Sigmoid colon (tissue), 7 donors: Measurements from ENCODE around the gene LARGE1. TPM values are rescaled to one million over a fixed set of nuclear protein-coding genes. Genes with fewer than 3 reads are reported as not detected.

ENCODE experiments used
- DNase-seq: peaks from one replicate; pipeline ENCODE4 v3.0.0-alpha.2; 2019
- H3K27ac ChIP-seq, 4 donors: fragments of 200-600 bp; sonication (generic); one replicate each; pipeline ENCODE4 v1.5.1; 2016 to 2019; ENCODE audit warnings: mild to moderate bottlenecking in 1 of 4
- H3K27me3 ChIP-seq, 3 donors: fragments of 200-600 bp; sonication (generic); one replicate each; pipeline ENCODE4 v1.5.1; 2019; ENCODE audit warnings: mild to moderate bottlenecking in 1 of 3
- H3K36me3 ChIP-seq, 4 donors: fragments of 200-600 bp; sonication (generic); one replicate each; pipeline ENCODE4 v1.5.1; 2016 to 2019
- H3K4me1 ChIP-seq, 4 donors: fragments of 200-600 bp; sonication (generic); one replicate each; pipeline ENCODE4 v1.5.1; 2017 to 2019
- H3K4me3 ChIP-seq, 4 donors: fragments of 200-600 bp; sonication (generic); one replicate each; pipeline ENCODE4 v1.5.1; 2017 to 2019; ENCODE audit warnings: mild to moderate bottlenecking in 2 of 4, moderate library complexity in 1 of 4
- H3K9me3 ChIP-seq, 4 donors: fragments of 200-600 bp in 3 of 4; sonication (generic) in 3 of 4; one replicate each; pipeline versions ENCODE4 v1.5.1 to v1.6.1; 2013 to 2019
- CTCF ChIP-seq, 4 experiments: fragments of 450-650 bp in 3 of 4; fragments of 200-600 bp in 1 of 4; IDR thresholded peaks; one replicate each; pipeline ENCODE4 v1.5.1; 2016 to 2019; ENCODE audit warnings: antibody characterized with exemption in 4 of 4, mild to moderate bottlenecking in 3 of 4, moderate library complexity in 2 of 4
- EP300 ChIP-seq, 4 donors: sonication (generic); formaldehyde crosslinking; IDR thresholded peaks; one replicate each; pipeline ENCODE4 v1.6.1; 2017; ENCODE audit warnings: antibody characterized with exemption in 4 of 4
- POLR2A ChIP-seq, 2 donors: fragments of 450-650 bp; IDR thresholded peaks; one replicate each; pipeline ENCODE4 v1.6.1; 2016; ENCODE audit warnings: antibody characterized with exemption in 2 of 2, mild to moderate bottlenecking in 2 of 2, moderate library complexity in 2 of 2
- POLR2AphosphoS5 ChIP-seq, 4 donors: sonication (generic); formaldehyde crosslinking; IDR thresholded peaks; one replicate each; pipeline ENCODE4 v1.6.1; 2017; ENCODE audit warnings: antibody characterized with exemption in 4 of 4
- WGBS, 2 donors: extraction: QIAGEN DNeasy Blood & Tissue Kit; methylation state at CpG; one replicate each; pipeline ENCODE4 v1.1.7; 2013; 5-methylcytosine and 5-hydroxymethylcytosine counted together
- intact Hi-C: fragments of 100-400 bp; cut with DNase I; formaldehyde crosslinking; loops from one replicate; pipeline ENCODE4 v1.15.1; 2023
- polyA plus RNA-seq, 3 donors: library from polyadenylated mRNA; stranded (reverse); fragments of 200-250 nt; gene quantifications; one replicate each; pipeline ENCODE4 v1.2.3, GENCODE V29; 2013
- total RNA-seq, 4 donors: library from RNA; depleted of rRNA; stranded (reverse); fragments of >200 nt; gene quantifications; one replicate each; pipeline ENCODE4 v1.1.0, GENCODE V29; 2016
- donor health status: healthy with polysubstance abuse.
- donor health status: Bipolar disorder and iron deficiency.
- donor health status: healthy.

Gene LARGE1
- total and polyA plus RNA-seq, 7 donors: 5.8 to 74.4 (median 38.0) TPM

GRCh38 chr22:33385611-33386010 is 534.7 kb downstream of the LARGE1 start:
- 96 to 97% methylated on average over 2 of the region's 2 CpGs for WGBS, 2 donors
- no peak for DNase-seq

GRCh38 chr22:33382436-33382835 is 537.8 kb downstream of the LARGE1 start:
- peaks cover 0 to 2% (median 0%) of the 10 kb centered on the region in 4 donors for H3K9me3 ChIP-seq
- 88 to 90% methylated on average over 8 of the region's 8 CpGs for WGBS, 2 donors
- intact Hi-C loops: no loop called here
- H3K27ac ChIP-seq: no peak overlapping the region
- TF ChIP-seq CTCF (IDR thresholded peaks at IDR 0.05): no peak
- TF ChIP-seq EP300 (IDR thresholded peaks at IDR 0.05): no peak
- TF ChIP-seq POLR2AphosphoS5 (IDR thresholded peaks at IDR 0.05): no peak
- no peak for TF ChIP-seq POLR2A (IDR thresholded peaks at IDR 0.05)
- no peak for DNase-seq
- no peak overlapping the region for H3K4me3 ChIP-seq
- no peaks in the 10 kb centered on the region for H3K4me1 ChIP-seq
- peaks cover 0 to 51% (median 14%) of the 10 kb centered on the region in 4 donors for H3K36me3 ChIP-seq
- H3K27me3 ChIP-seq: no peaks in the 10 kb centered on the region

More at GRCh38 chr22:33385611-33386010, 534.7 kb downstream of the LARGE1 start:
- intact Hi-C loops: no loop called here
- no peak for TF ChIP-seq POLR2A (IDR thresholded peaks at IDR 0.05)
- TF ChIP-seq CTCF (IDR thresholded peaks at IDR 0.05): no peak
- TF ChIP-seq EP300 (IDR thresholded peaks at IDR 0.05): no peak
- no peak for TF ChIP-seq POLR2AphosphoS5 (IDR thresholded peaks at IDR 0.05)
- H3K27ac ChIP-seq: no peak overlapping the region
- no peaks in the 10 kb centered on the region for H3K4me1 ChIP-seq
- no peak overlapping the region for H3K4me3 ChIP-seq
- peaks cover 0 to 40% (median 14%) of the 10 kb centered on the region in 4 donors for H3K36me3 ChIP-seq
- no peaks in the 10 kb centered on the region for H3K9me3 ChIP-seq
- H3K27me3 ChIP-seq: no peaks in the 10 kb centered on the region

- H3K4me1 ChIP-seq: no peaks in the 10 kb centered on the region
- H3K27me3 ChIP-seq: no peaks in the 10 kb centered on the region
- no peak overlapping the region for H3K4me3 ChIP-seq
- peaks cover 0 to 51% (median 14%) of the 10 kb centered on the region in 4 donors for H3K36me3 ChIP-seq
- no peak overlapping the region for H3K27ac ChIP-seq
- 80% methylated on average over 10 of the region's 10 CpGs for WGBS, 2 donors
- DNase-seq: no peak
- intact Hi-C loops: no loop called here
- H3K9me3 ChIP-seq: peaks cover 0 to 2% (median 0%) of the 10 kb centered on the region in 4 donors
- TF ChIP-seq EP300 (IDR thresholded peaks at IDR 0.05): no peak
- TF ChIP-seq CTCF (IDR thresholded peaks at IDR 0.05): no peak
- no peak for TF ChIP-seq POLR2AphosphoS5 (IDR thresholded peaks at IDR 0.05)
- TF ChIP-seq POLR2A (IDR thresholded peaks at IDR 0.05): no peak
These were observed 538.5 kb downstream of the LARGE1 start for GRCh38 chr22:33381531-33382406.

- no peak for DNase-seq
- no peaks in the 10 kb centered on the region for H3K27me3 ChIP-seq
- no peak overlapping the region for H3K4me3 ChIP-seq
- WGBS, 2 donors: 79 to 85% methylated on average over 4 of the region's 4 CpGs
- H3K36me3 ChIP-seq: peaks cover 0 to 51% (median 14%) of the 10 kb centered on the region in 4 donors
- no peak for TF ChIP-seq EP300 (IDR thresholded peaks at IDR 0.05)
- no peak for TF ChIP-seq CTCF (IDR thresholded peaks at IDR 0.05)
- no peak for TF ChIP-seq POLR2AphosphoS5 (IDR thresholded peaks at IDR 0.05)
- no peak for TF ChIP-seq POLR2A (IDR thresholded peaks at IDR 0.05)
- H3K4me1 ChIP-seq: no peaks in the 10 kb centered on the region
- H3K27ac ChIP-seq: no peak overlapping the region
- H3K9me3 ChIP-seq: peaks cover 0 to 2% (median 0%) of the 10 kb centered on the region in 4 donors
- intact Hi-C loops: no loop called here
These were observed 539.3 kb downstream of the LARGE1 start for GRCh38 chr22:33380789-33381530.
